ENCODE results near the gene TRNT1.

Gene TRNT1

DNA sequence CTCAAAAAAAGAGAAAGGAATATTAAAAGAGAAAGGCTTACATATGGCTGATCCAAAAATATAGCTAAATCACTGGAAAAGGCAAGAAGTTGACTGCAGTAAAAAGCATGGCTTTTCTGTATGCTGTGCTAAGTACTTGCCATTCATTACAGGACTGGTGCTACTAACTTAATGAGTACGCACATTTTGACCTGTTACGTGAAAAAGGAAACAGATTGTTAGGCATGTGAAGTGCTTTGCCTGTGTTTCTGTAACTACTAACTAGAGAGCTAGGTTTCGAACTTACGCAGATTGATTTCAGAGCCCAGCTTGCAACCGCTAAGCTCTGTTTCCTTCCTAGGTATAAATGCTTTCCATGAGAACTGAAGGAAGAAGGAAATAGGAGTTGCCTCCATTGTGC lies 2.8 kb downstream of the TRNT1 start:
- peaks cover 0 to 27% (median 21%) of the 10 kb centered on the region in 11 experiments; a peak in 18 of 22 replicates for H3K9me3 ChIP-seq (replicated peaks in 1 of 11)
- H3K36me3 ChIP-seq = peaks cover 44 to 57% (median 53%) of the 10 kb centered on the region in 11 experiments
- H3K4me2 ChIP-seq = no peak overlapping the region
- peaks cover 10 to 34% (median 19%) of the 10 kb centered on the region in 11 experiments; a peak in 19 of 22 replicates for H4K20me1 ChIP-seq
- H3K4me3 ChIP-seq = peak overlapping the region in 1 of 10 experiments; percentile 22; a peak in 1 of 20 replicates
- peaks cover 19 to 30% (median 24%) of the 10 kb centered on the region in 10 experiments for H3K4me1 ChIP-seq
- TF ChIP-seq Cebpa-rat (IDR thresholded peaks at IDR 0.05) = no peak
- no peak overlapping the region for H3K27ac ChIP-seq
- no peaks in the 10 kb centered on the region for H3K27me3 ChIP-seq
- no peak overlapping the region for H3K9ac ChIP-seq

DNA sequence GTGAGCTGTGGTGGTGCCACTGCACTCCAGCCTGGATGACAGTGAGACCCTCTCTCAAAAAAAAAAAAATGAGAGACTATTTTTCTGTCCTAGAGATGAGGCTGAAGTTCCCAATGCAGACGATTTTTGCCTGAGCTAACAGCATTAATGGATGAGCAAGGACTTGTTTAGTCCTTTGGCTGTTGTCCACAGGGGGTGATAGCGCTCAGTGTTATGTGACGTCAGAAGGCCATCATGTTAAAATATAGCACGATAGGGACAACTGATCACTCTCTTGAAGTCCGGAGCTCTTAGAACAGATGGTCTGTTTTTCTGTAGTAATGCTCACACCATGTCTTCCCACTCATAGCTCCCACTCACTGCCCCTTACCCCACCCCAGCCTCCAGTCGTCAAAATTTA lies 6.8 kb downstream of the TRNT1 start:
- no peak for TF ChIP-seq Cebpa-rat (IDR thresholded peaks at IDR 0.05)
- Histone ChIP-seq H3K27ac (no peak overlapping the region), H3K4me3 (no peak overlapping the region), H3K9ac (no peak overlapping the region), H3K27me3 (no peaks in the 10 kb centered on the region), H4K20me1 (peaks cover 34 to 73% (median 54%) of the 10 kb centered on the region in 11 experiments; a peak in 20 of 22 replicates), H3K4me1 (peaks cover 2 to 11% (median 6%) of the 10 kb centered on the region in 10 experiments; a peak in 12 of 20 replicates), H3K4me2 (no peak overlapping the region), H3K36me3 (peaks cover 73 to 91% (median 88%) of the 10 kb centered on the region in 11 experiments), H3K9me3 (replicated peaks in 1 of 11) (peaks cover 0 to 27% (median 21%) of the 10 kb centered on the region in 11 experiments; a peak in 18 of 22 replicates)

DNA sequence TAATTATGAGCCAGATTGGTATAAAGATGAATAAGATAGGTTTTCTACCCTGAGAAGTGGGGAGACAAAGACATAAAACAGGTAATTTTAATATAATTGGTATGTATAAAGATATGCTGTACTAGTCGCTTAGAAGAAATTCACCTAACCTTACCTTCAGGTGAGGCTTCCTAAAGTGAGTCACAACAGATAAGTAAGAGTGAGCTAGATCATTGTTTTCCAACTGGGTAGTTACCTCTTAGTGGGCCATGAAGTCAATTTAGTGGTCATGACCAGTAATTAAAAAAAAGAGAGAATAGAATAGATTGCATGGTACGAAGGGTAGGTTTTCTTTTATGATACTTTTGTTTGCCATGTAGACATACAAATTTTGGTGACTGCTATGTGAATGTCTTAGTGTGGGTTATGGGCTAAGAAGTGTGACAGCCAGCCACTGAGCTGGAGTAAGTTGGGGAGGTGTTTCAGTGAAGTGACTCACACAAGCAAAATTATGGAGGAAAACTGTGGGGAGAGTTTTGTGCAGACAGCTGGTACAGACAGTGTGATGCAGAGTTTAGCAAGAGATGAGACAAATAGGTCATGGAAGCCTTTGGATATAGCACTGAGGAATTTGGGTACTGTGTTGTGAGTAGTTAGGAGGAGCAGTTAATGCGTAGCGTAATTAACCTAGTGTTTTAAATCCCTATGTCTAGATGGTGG lies 8.2 kb downstream of the TRNT1 start:
- Histone ChIP-seq H3K9ac (no peak overlapping the region), H3K27ac (no peak overlapping the region), H3K4me3 (no peak overlapping the region), H3K9me3 (replicated peaks in 1 of 11) (peaks cover 0 to 15% (median 15%) of the 10 kb centered on the region in 11 experiments; a peak in 18 of 22 replicates), H3K36me3 (peaks cover 73 to 91% (median 88%) of the 10 kb centered on the region in 11 experiments), H3K4me1 (no peaks in the 10 kb centered on the region; a peak in 1 of 20 replicates), H3K27me3 (no peaks in the 10 kb centered on the region), H3K4me2 (no peak overlapping the region), H4K20me1 (peaks cover 38 to 80% (median 61%) of the 10 kb centered on the region in 11 experiments; a peak in 20 of 22 replicates)
- no peak for TF ChIP-seq Cebpa-rat (IDR thresholded peaks at IDR 0.05)

DNA sequence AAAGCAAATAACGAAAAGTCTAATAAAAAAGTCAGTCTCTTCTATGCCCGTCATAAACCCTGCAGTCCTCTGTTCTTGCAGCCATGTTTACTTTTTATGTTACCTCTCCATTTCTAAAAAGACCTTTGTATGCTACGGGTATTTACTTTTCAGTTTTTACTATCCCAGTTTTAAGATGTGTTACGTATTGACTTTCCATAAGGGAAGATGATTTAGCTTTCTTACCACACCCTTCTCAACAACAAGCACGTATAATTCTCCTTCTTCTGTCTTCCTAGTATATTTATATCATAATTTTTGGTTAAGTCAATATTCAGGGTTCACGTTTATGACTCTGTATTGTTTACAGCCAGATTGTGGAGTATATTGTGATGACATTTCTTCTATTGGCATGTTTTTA lies 10.8 kb downstream of the TRNT1 start:
- Histone ChIP-seq H3K4me3 (no peak overlapping the region), H3K27ac (no peak overlapping the region), H3K4me1 (no peaks in the 10 kb centered on the region; a peak in 1 of 20 replicates), H3K9ac (no peak overlapping the region), H4K20me1 (peaks cover 38 to 96% (median 63%) of the 10 kb centered on the region in 11 experiments; a peak in 20 of 22 replicates), H3K4me2 (no peak overlapping the region), H3K9me3 (replicated peaks in 1 of 11) (no peaks in the 10 kb centered on the region), H3K36me3 (peaks cover 84 to 100% (median 98%) of the 10 kb centered on the region in 11 experiments), H3K27me3 (no peaks in the 10 kb centered on the region)
- no peak for TF ChIP-seq Cebpa-rat (IDR thresholded peaks at IDR 0.05)

DNA sequence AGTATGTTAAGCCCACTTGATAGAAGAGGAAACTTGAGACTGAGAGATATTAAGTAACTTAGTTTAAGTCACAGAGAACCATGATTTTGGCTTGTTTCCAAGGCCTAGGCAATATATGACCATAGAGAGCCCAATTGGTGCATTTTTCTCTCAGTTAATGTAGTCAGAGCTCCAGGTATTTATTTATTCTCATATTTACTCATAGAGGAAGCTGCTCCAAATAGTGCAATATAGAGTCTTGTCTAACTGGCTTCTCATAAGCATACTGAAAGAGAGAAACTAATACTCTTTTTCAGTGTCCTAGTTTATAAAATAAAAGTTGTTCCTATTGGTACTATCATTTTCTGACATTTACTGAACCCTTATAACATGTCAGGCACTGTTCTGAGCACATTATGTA lies 15.2 kb downstream of the TRNT1 start:
- no peaks in the 10 kb centered on the region for H3K27me3 ChIP-seq
- H3K4me1 ChIP-seq = no peaks in the 10 kb centered on the region
- no peak overlapping the region for H3K9ac ChIP-seq
- H3K36me3 ChIP-seq = peaks cover 98 to 100% (median 100%) of the 10 kb centered on the region in 11 experiments
- no peak overlapping the region for H3K4me2 ChIP-seq
- no peak overlapping the region for H3K4me3 ChIP-seq
- no peak overlapping the region for H3K27ac ChIP-seq
- peaks cover 4 to 74% (median 31%) of the 10 kb centered on the region in 11 experiments; a peak in 19 of 22 replicates for H4K20me1 ChIP-seq
- no peak for TF ChIP-seq Cebpa-rat (IDR thresholded peaks at IDR 0.05)
- H3K9me3 ChIP-seq (replicated peaks in 1 of 11) = no peaks in the 10 kb centered on the region

DNA sequence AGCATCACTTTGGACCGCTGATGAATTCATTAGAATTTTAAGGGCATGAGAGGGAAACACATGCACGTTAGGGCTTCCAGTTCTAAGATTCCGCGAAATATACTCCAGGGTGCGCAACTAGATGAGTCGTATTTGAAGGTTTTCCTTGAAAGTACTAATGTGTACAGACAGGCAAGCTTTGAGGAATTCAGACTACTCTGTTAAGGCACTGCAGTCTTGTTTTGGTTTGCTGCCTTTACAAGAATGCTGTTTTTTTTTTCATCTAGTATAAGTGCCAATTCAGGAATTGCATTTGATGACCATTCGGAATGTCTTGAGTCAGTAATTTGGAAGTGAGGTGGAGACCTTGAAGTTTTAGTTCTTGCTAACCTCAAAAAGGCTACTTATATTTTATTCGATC lies 19.1 kb downstream of the TRNT1 start:
- peaks cover 94 to 100% (median 99%) of the 10 kb centered on the region in 11 experiments for H3K36me3 ChIP-seq
- H3K9ac ChIP-seq = no peak overlapping the region
- TF ChIP-seq Cebpa-rat (IDR thresholded peaks at IDR 0.05) = no peak

DNA sequence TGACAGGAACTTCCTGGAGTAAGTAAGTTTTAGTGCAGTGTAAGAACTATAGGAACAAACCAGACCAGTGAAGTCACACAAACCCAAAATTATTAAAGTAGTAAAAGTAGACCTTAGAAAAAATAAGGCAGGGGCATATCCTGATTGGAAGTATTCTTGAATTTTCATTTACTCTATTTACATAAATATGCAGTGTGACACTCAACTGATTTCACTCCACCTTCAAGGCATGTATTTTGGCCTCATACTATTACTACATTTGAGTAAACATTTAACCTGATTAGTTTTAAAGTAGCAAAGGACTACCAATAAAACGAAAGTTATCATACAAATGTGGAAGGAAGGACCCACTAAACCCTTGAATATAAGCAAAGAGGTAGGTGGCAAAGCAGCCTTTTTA lies 22.8 kb downstream of the TRNT1 start:
- H3K4me3 ChIP-seq = no peak overlapping the region
- H3K9ac ChIP-seq = no peak overlapping the region
- peaks cover 0 to 74% (median 16%) of the 10 kb centered on the region in 11 experiments; a peak in 12 of 22 replicates for H4K20me1 ChIP-seq
- H3K27me3 ChIP-seq = no peaks in the 10 kb centered on the region
- no peak overlapping the region for H3K27ac ChIP-seq
- H3K9me3 ChIP-seq (replicated peaks in 1 of 11) = no peaks in the 10 kb centered on the region
- H3K4me2 ChIP-seq = no peak overlapping the region
- TF ChIP-seq Cebpa-rat (IDR thresholded peaks at IDR 0.05) = no peak
- no peaks in the 10 kb centered on the region for H3K4me1 ChIP-seq
- peaks cover 93 to 100% (median 99%) of the 10 kb centered on the region in 11 experiments for H3K36me3 ChIP-seq

More for the DNA sequence above, 19.1 kb downstream of the TRNT1 start:
- Histone ChIP-seq H3K4me2 (no peak overlapping the region), H4K20me1 (peaks cover 0 to 68% (median 20%) of the 10 kb centered on the region in 11 experiments; a peak in 13 of 22 replicates), H3K27me3 (no peaks in the 10 kb centered on the region), H3K4me3 (no peak overlapping the region), H3K9me3 (replicated peaks in 1 of 11) (no peaks in the 10 kb centered on the region), H3K4me1 (no peaks in the 10 kb centered on the region), H3K27ac (no peak overlapping the region)

DNA sequence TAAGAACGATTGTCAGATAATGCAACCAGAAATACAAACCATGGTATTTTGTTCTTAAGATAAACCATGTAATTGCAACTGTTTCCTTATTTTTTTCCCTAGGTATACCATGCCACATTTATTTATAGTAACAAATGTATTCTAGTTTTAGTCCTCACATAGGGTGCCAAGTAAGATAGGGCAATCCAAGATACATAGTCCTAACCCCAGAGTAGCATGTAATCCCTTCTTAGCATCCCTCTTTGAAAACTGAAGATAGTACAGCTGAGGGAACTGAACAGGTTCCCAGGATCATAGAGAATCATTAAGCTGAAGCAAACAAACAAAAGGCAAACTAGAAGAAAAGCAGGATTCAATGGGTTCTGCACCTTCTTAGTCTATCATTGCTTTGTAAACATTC lies 24.8 kb downstream of the TRNT1 start:
- Histone ChIP-seq H3K27ac (no peak overlapping the region), H3K4me2 (no peak overlapping the region), H3K9ac (no peak overlapping the region), H3K4me1 (no peaks in the 10 kb centered on the region), H3K27me3 (no peaks in the 10 kb centered on the region), H3K4me3 (no peak overlapping the region), H4K20me1 (peaks cover 0 to 80% (median 19%) of the 10 kb centered on the region in 11 experiments; a peak in 13 of 22 replicates), H3K9me3 (replicated peaks in 1 of 11) (no peaks in the 10 kb centered on the region), H3K36me3 (peaks cover 93 to 100% (median 99%) of the 10 kb centered on the region in 11 experiments)
- TF ChIP-seq Cebpa-rat (IDR thresholded peaks at IDR 0.05) = no peak

DNA sequence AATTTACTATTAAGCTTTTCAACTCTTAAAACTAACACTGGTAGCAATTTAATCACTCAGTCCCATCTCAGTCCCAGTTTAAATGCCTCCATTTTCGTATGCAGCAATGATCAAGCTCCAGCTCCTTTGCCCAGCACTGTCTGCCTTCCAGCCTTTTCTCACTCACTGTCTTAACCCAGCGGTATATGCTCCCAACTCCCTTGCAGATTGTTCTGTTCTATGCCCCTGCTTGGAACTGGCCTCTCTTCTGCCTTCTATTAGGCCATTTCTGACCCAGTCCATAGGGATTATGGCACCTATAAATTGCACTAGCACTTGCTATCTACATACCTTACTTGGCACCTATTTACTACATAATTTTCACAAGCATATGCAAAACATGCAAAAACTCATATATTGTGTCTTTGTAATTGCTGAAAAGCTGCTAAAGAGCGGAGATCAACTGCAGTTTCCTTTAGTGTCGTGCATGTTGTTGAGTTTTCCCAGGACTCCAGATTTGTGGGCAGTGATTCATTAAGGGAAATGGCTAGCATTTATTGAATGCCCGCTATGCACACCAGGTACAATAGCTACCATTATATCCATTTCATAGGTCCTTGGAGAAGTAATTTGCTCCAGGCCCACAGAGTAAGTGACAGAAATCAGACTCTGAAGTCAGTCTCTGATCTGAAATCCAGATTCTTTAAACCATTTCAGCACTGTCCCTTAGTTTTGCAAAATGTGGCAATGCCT lies 28.3 kb downstream of the TRNT1 start:
- no peak for TF ChIP-seq Cebpa-rat (IDR thresholded peaks at IDR 0.05)
- peaks cover 0 to 70% (median 23%) of the 10 kb centered on the region in 11 experiments; a peak in 14 of 22 replicates for H4K20me1 ChIP-seq
- H3K36me3 ChIP-seq = peaks cover 89 to 100% (median 99%) of the 10 kb centered on the region in 11 experiments
- H3K9ac ChIP-seq = no peak overlapping the region
- no peaks in the 10 kb centered on the region for H3K27me3 ChIP-seq
- no peaks in the 10 kb centered on the region for H3K4me1 ChIP-seq
- H3K4me3 ChIP-seq = no peak overlapping the region
- no peak overlapping the region for H3K4me2 ChIP-seq
- peaks cover 0 to 12% (median 0%) of the 10 kb centered on the region in 11 experiments; a peak in 6 of 22 replicates for H3K9me3 ChIP-seq (replicated peaks in 1 of 11)
- H3K27ac ChIP-seq = no peak overlapping the region

All from BLaER1 treated with 17β-estradiol and CSF1 and Interleukin-3, amounts not matched to agents 10 nM and 100 nM (cell line).